HUES64 (cell line): ENCODE data around the gene FAS.

Experiments
- H3K27ac ChIP-seq: 2 replicates; pipeline ENCODE4 v1.7.0; 2013; ENCODE audit warnings: low read depth, low read length, inconsistent platforms
- H3K27me3 ChIP-seq: 2 replicates; pipeline ENCODE4 v1.6.1; 2013; ENCODE audit warnings: mild to moderate bottlenecking, low read length; ENCODE audit not compliant: insufficient read depth
- H3K36me3 ChIP-seq: 2 replicates; pipeline ENCODE4 v1.6.1; 2013; ENCODE audit warnings: mild to moderate bottlenecking, low read length; ENCODE audit not compliant: insufficient read depth
- H3K4me1 ChIP-seq: 2 replicates; pipeline ENCODE4 v1.6.1; 2013; ENCODE audit warnings: mild to moderate bottlenecking, low read length, moderate library complexity; ENCODE audit not compliant: insufficient read depth
- H3K4me3 ChIP-seq: 2 replicates; pipeline ENCODE4 v1.5.1; 2013; ENCODE audit warnings: mild to moderate bottlenecking, low read length, moderate library complexity
- H3K9ac ChIP-seq: 2 replicates; pipeline ENCODE4 v1.6.1; 2013; ENCODE audit warnings: mild to moderate bottlenecking, low read depth, low read length
- H3K9me3 ChIP-seq: 2 replicates; pipeline ENCODE4 v1.6.1; 2013; ENCODE audit warnings: low read depth, low read length; ENCODE audit not compliant: insufficient read depth
- WGBS: fragments of 150-250, 120-280 bp; methylation state at CpG from one replicate; pipeline ENCODE4 v1.1.7; 2013; ENCODE audit warnings: missing lambda C conversion rate; 5-methylcytosine and 5-hydroxymethylcytosine counted together

FAS gene

DNA sequence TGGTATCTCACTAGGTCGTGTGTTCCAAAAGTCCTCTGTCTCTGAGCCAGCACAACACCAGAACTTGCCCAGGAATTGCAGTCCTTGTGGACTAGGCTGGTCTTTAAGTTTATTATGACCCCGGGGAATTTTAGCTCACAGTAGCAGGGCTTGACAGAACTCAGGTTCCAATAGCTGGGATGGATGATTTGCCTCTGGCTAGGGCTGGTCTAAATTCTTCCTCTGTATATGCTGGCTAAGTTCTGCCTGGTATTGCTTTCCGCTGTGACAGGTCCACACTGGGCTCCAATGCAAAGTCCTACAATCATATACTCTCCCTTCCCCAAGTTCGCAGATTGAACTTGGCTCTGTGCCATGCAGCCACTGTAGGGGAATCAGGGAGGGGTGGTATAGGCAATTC lies 52.5 kb downstream of the FAS start:
- Histone ChIP-seq H3K27ac (no peak overlapping the region), H3K27me3 (no peaks in the 10 kb centered on the region), H3K4me1 (no peaks in the 10 kb centered on the region), H3K9ac (no peak overlapping the region), H3K9me3 (no peaks in the 10 kb centered on the region), H3K4me3 (no peak overlapping the region), H3K36me3 (no peaks in the 10 kb centered on the region)
- 65% methylated on average over 3 of the region's 4 CpGs for WGBS

DNA sequence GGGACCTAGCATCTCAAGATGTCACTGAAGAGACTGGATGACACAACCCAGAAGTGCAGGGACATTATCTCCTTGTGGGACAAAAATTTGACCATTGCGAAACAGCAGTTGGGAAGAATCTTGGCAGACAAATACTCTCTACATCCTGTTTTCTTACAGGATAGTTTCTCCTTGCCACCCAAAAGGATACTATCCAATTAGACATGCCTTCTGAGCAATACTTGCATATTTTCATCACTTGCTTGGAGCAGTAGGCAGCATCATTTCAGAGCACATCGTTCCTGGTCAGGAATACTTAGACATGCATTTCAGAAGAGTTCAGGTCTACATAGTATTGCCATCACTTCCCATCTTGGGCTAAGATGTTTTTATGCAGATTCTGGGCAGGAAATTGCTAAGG lies 56.8 kb downstream of the FAS start:
- Histone ChIP-seq H3K27me3 (no peaks in the 10 kb centered on the region), H3K9ac (no peak overlapping the region), H3K27ac (no peak overlapping the region), H3K9me3 (no peaks in the 10 kb centered on the region), H3K36me3 (no peaks in the 10 kb centered on the region), H3K4me1 (peaks cover 6% of the 10 kb centered on the region; the same call in 1 of the 2 replicates), H3K4me3 (no peak overlapping the region)
- 94% methylated on average over 2 of the region's 2 CpGs for whole genome bisulfite sequencing

GRCh38 chr10:89051593-89051992 lies 61.0 kb downstream of the FAS start:
- no peak overlapping the region for H3K9ac ChIP-seq
- no peaks in the 10 kb centered on the region for H3K27me3 ChIP-seq
- peaks cover 10% of the 10 kb centered on the region; the same call in 1 of the 2 replicates for H3K4me1 ChIP-seq
- H3K36me3 ChIP-seq: no peaks in the 10 kb centered on the region
- no peaks in the 10 kb centered on the region for H3K9me3 ChIP-seq
- H3K27ac ChIP-seq: no peak overlapping the region
- no peak overlapping the region for H3K4me3 ChIP-seq

DNA sequence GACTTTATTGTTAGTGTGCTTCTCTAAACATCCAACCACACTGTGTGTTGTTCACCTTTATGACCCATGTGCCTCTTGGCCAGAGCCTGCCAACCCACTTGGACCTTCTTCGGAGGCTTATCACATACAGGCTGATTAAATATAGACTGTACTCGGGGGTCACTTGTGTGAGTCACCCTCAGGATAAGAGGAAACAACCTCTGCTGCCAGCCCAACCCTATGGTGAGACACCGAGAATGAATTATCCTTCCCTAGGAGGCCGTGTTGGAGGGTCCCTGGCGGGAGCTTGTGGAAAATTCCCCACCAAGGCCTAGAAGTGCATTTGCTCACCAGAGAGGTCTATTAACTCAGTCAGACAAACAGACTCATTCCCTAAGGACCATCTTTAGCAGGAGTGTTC lies 63.0 kb downstream of the FAS start:
- Histone ChIP-seq H3K9me3 (no peaks in the 10 kb centered on the region), H3K9ac (no peak overlapping the region), H3K4me1 (peaks cover 10% of the 10 kb centered on the region; the same call in 1 of the 2 replicates), H3K27me3 (no peaks in the 10 kb centered on the region), H3K4me3 (no peak overlapping the region), H3K36me3 (no peaks in the 10 kb centered on the region), H3K27ac (no peak overlapping the region)
- 94% methylated on average over 5 of the region's 5 CpGs for WGBS

DNA sequence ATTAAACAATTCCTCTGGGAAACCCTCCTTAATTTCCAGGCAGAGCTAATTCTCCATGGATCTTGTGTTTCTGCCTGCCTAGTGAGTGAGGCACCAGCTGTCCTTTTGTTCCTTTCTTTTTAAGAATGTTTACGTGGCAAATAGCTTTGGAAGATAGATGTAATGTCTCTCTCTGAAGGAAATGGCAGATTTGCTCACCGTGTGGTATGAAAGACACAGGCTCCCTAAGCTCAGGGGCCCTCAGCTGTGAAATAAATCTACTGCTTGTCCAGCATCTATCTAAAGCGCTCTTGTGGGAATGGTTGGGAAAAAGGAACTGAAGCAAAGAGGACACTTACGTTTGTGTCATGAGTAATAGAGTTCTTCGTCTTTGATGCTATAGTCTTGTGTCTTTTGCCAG lies 64.6 kb downstream of the FAS start:
- Histone ChIP-seq H3K27me3 (no peaks in the 10 kb centered on the region), H3K9ac (no peak overlapping the region), H3K36me3 (no peaks in the 10 kb centered on the region), H3K4me3 (no peak overlapping the region), H3K27ac (no peak overlapping the region), H3K9me3 (no peaks in the 10 kb centered on the region), H3K4me1 (peaks cover 10% of the 10 kb centered on the region; the same call in 1 of the 2 replicates)
- 76% methylated on average over 5 of the region's 5 CpGs for WGBS

DNA sequence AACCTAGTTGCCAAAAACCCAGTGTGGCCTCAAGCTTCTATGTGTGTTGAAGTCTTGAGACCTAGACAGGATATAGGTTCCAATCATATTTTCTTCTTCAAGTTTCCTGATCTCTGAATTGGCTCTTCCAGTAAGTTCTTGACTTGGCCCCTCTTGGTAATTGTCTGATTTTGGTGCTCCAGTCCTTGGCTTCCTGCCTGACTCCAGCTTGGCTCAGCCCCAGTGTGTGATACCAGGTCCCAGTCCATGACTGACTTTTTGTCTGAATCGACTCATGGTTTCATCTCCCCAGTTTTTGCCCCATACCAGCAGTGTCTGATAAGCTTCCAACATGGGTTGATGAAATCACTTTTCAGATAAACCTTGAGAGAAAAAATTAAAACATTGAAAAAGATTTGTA lies 72.3 kb downstream of the FAS start:
- H3K9me3 ChIP-seq: no peaks in the 10 kb centered on the region
- whole genome bisulfite sequencing: 93% methylated on average over 1 of the region's 1 CpG

DNA sequence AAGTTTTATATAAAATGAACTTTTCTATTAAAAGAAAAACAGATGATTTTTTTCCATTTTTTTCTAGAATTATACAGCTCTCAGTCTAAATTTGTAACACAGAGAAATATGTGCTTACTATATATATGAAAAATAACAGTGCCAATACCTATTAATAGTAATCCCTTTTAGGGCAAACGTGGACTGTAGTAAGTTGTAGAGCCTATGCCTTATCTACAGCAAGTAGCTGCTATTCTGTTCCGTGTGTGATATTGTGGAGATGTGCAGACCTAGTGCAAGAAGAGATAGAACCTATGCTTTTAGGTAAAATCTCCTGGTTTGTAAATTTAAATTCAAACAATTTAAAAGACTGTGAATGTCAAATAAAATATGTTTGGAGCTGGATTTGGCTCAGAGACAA lies 72.9 kb downstream of the FAS start:
- no peak overlapping the region for H3K27ac ChIP-seq
- H3K27me3 ChIP-seq: no peaks in the 10 kb centered on the region
- H3K4me1 ChIP-seq: 0 out of 2 replicates have a peak, but pooled peaks cover 3% of the 10 kb centered on the region
- H3K36me3 ChIP-seq: no peaks in the 10 kb centered on the region
- H3K9ac ChIP-seq: no peak overlapping the region
- no peaks in the 10 kb centered on the region for H3K9me3 ChIP-seq
- H3K4me3 ChIP-seq: no peak overlapping the region
- WGBS: 93% methylated on average over 2 of the region's 2 CpGs

More for the DNA sequence above, 72.3 kb downstream of the FAS start:
- Histone ChIP-seq H3K9ac (no peak overlapping the region), H3K27me3 (no peaks in the 10 kb centered on the region), H3K36me3 (no peaks in the 10 kb centered on the region), H3K4me1 (no peaks in the 10 kb centered on the region), H3K27ac (no peak overlapping the region), H3K4me3 (no peak overlapping the region)

DNA sequence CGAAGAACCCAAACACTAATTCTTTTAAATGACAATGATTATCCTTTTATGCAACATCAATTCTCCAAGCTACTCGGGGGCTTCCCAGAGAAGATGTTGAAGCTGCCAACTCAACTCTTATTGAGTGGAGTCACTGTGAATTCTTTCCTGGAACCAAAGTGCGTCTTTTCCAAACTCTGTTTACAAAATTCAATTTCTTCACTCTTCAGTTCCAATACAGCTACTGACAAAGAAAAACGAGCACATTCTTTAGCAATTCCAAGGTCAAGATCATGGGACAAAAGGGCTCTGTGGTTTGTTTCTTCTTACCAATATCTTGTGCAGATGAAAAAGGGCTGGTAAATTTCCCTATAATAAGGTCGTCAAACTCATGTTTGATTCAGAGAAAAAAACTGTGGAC lies 74.2 kb downstream of the FAS start:
- H3K9me3 ChIP-seq: no peaks in the 10 kb centered on the region
- H3K36me3 ChIP-seq: no peaks in the 10 kb centered on the region
- 0 out of 2 replicates have a peak, but pooled peaks cover 3% of the 10 kb centered on the region for H3K4me1 ChIP-seq
- H3K27me3 ChIP-seq: no peaks in the 10 kb centered on the region
- H3K27ac ChIP-seq: no peak overlapping the region
- no peak overlapping the region for H3K4me3 ChIP-seq
- H3K9ac ChIP-seq: no peak overlapping the region
- 84% methylated on average over 5 of the region's 5 CpGs for WGBS
